Skeletal muscle tissue (tissue), 4 donors: ENCODE measurements around the gene PLRG1. TPM values are rescaled to one million over a fixed set of nuclear protein-coding genes. Genes with fewer than 3 reads are reported as not detected.

ENCODE experiments used
- H3K27ac ChIP-seq: one replicate; pipeline ENCODE4 v1.7.0; 2013; ENCODE audit warnings: mild to moderate bottlenecking, low read depth, low read length, inconsistent platforms
- H3K27me3 ChIP-seq, 3 donors: one replicate each; pipeline ENCODE4 v1.7.0; 2013; ENCODE audit warnings: low read length in 3 of 3; ENCODE audit not compliant: control insufficient read depth in 3 of 3, insufficient read depth in 3 of 3
- H3K36me3 ChIP-seq, 3 donors: one replicate each; pipeline ENCODE4 v1.7.0; 2013; ENCODE audit warnings: low read length in 3 of 3; ENCODE audit not compliant: control insufficient read depth in 3 of 3, insufficient read depth in 3 of 3
- H3K4me1 ChIP-seq, 3 donors: one replicate each; pipeline ENCODE4 v1.7.0; 2013; ENCODE audit warnings: low read length in 3 of 3, mild to moderate bottlenecking in 3 of 3; ENCODE audit not compliant: control insufficient read depth in 3 of 3, insufficient read depth in 3 of 3
- H3K4me3 ChIP-seq, 3 donors: one replicate each; pipeline ENCODE4 v1.7.0; 2013; ENCODE audit warnings: low read length in 3 of 3
- H3K9ac ChIP-seq, 3 donors: one replicate each; pipeline ENCODE4 v1.7.0; 2013; ENCODE audit warnings: low read length in 3 of 3, mild to moderate bottlenecking in 3 of 3, moderate library complexity in 2 of 3, low read depth in 1 of 3
- H3K9me3 ChIP-seq, 3 donors: one replicate each; pipeline ENCODE4 v1.7.0; 2013; ENCODE audit warnings: low read length in 3 of 3; ENCODE audit not compliant: control insufficient read depth in 3 of 3
- total RNA-seq: library from RNA; depleted of rRNA; stranded (reverse); fragments of >200 nt; gene quantifications from one replicate; pipeline ENCODE4 v1.2.3, GENCODE V29; 2014
- donor health status: Osteomylitis.

The PLRG1 gene
- total RNA-seq, 1 donor from 2014 or later, result 39.7 TPM

- Histone ChIP-seq H3K9ac (no peak overlapping the region), H3K36me3 (no peaks in the 10 kb centered on the region), H3K4me1 (no peaks in the 10 kb centered on the region), H3K4me3 (no peak overlapping the region), H3K9me3 (no peaks in the 10 kb centered on the region), H3K27ac (no peak overlapping the region), H3K27me3 (peaks cover 0 to 3% (median 3%) of the 10 kb centered on the region in 3 donors)
Measured at GRCh38 chr4:154502111-154502510, 48.1 kb downstream of the PLRG1 start.

DNA sequence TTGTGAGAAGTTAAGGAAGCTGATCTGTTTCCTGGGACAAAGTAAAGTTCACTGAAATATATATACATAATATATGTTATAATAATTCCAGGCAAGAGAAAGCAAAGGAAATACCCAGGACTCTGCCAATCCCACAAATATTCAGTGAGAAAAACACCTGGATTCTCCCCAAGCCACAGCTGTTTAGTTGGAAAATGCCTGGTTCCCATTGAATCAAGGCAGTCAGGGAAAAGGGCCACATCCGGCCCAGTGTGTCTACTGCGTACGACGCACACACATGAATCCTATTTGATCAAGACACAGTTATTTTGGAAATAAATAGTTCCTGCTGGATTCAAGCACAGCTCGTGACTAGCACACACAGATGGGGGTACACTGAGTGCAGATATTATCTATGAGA, 52.3 kb downstream of the PLRG1 start:
- no peaks in the 10 kb centered on the region for H3K36me3 ChIP-seq
- no peak overlapping the region for H3K4me3 ChIP-seq
- H3K4me1 ChIP-seq, result no peaks in the 10 kb centered on the region
- no peak overlapping the region for H3K9ac ChIP-seq
- H3K27ac ChIP-seq, result no peak overlapping the region
- peaks cover 0 to 7% (median 4%) of the 10 kb centered on the region in 3 donors for H3K27me3 ChIP-seq
- no peaks in the 10 kb centered on the region for H3K9me3 ChIP-seq

- H3K9ac ChIP-seq, result no peak overlapping the region
- no peaks in the 10 kb centered on the region for H3K36me3 ChIP-seq
- no peak overlapping the region for H3K4me3 ChIP-seq
- H3K9me3 ChIP-seq, result no peaks in the 10 kb centered on the region
- H3K4me1 ChIP-seq, result peaks cover 3 to 5% (median 3%) of the 10 kb centered on the region in 3 donors
- H3K27me3 ChIP-seq, result peaks cover 13 to 17% (median 16%) of the 10 kb centered on the region in 3 donors
- H3K27ac ChIP-seq, result no peak overlapping the region
Measured at GRCh38 chr4:154495867-154496266, 54.3 kb downstream of the PLRG1 start.

DNA sequence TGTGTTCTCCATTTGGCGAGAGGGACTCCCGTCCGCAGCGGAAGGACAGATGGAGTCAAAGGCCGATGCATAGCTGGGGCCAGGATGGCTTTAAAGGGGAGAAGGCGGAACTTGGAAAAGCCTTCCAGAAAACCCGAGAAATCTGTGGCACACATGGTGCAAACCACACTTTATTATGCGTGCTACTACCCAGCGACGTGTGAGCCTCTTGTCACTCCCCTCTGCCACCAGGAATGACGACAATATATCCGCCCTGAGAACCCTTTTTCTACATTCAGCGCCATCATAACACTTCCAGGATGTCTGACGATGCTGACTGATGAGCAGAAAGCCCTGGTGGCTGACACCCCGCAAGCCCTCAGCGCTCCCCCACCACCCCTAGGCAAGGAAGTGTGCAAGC, 57.9 kb downstream of the PLRG1 start:
- no peak overlapping the region for H3K4me3 ChIP-seq
- H3K4me1 ChIP-seq, result peaks cover 7 to 11% (median 10%) of the 10 kb centered on the region in 3 donors
- H3K9me3 ChIP-seq, result no peaks in the 10 kb centered on the region
- H3K27me3 ChIP-seq, result peaks cover 34 to 41% (median 35%) of the 10 kb centered on the region in 3 donors
- H3K27ac ChIP-seq, result no peak overlapping the region
- no peak overlapping the region for H3K9ac ChIP-seq
- H3K36me3 ChIP-seq, result no peaks in the 10 kb centered on the region

DNA sequence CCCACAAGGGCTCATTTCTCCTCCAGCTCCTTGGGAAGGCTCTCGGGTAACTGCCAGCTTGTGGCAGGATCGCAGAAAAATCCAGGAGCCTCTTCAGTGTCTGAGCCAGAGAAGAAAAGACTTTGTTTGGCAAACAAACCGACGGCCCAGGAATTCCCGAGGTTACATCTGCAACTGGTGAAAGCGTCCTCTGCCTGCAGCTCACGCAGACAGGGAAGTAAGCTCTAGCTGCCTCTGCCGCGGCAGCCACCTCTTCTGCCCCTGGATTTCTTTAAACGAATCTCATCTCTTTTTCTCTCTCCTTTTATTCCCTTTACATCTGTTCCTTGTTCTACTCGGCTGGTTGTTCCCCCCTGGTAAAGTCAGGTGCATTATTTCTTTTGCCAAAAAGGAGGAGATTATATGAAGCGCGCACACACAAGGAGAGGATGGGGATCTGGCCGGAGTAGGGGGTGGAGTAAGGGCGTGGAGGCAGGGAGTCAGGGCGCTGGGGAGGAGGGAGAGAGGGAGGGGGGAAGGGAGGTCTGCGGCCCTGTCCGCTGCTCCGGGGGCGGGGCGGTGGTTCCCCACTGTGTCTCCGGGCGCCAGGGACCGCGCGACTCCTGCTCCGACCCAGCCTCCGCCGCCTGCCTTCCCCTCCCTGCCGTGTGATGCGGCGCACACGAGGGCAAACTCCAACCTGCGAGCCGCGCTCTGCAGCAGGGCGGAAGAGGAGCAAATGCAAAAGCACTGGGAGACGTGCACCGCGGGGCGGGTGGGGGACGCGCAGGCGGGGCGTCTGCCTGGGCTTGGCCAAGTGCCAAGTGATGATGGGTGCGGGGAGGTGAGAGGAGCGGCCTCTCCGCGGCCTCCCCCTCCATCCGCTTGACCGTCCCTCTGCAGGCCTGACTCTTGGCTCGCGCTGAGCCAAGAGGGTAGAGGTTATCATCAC, 58.6 kb downstream of the PLRG1 start, which contains the start of gene DCHS2:
TSS of gene DCHS2 (minus strand) at position 459 of the 931 bp plus-strand sequence. CDS start at position 15, 444 bp downstream.
- Histone ChIP-seq H3K27ac (no peak within 1 kb of the TSS), H3K9me3 (no peaks in the 10 kb centered on the region), H3K4me1 (peaks cover 7 to 11% (median 10%) of the 10 kb centered on the region in 3 donors), H3K4me3 (peak within 1 kb of the TSS; percentile 43 to 54 (median 52)), H3K36me3 (no peaks in the 10 kb centered on the region), H3K9ac (no peak within 1 kb of the TSS), H3K27me3 (peaks cover 34 to 41% (median 35%) of the 10 kb centered on the region in 3 donors)

DNA sequence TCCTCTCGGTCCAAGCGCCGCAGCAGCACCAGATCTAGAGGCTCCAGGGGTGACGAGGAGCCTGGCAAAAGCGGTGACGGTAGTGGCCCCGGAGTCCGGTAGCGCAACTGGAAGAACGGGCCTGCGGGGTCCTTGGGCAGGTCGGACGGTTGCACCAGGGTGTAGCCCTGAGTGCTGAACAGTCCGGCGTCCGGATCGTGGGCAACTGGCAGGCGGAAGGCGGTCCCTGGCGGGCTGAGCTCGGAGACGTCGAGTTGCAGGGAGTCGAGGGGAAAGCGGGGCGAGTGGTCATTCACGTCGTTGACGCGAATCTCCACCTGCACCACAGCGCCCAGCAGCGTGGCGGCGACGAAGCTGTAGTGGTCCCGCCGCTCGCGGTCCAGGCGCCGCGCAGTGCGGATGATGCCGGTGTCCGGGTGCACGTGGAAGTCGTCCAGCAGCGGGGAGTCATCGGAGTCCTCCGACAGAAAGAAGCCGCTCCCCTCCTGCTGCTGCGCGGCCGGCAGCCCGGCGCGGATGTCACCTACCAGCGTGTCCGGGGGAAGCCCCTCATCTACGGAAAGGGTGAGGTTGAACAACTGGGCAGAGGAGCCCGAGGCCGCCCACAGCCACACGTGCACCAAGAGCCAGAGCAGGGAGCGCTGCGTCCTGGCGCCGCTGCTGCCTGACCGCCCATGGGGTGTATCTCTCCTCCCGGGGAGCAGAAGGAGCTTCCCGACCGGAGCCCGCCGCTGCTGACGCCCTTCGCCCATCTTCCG, 59.4 kb downstream of the PLRG1 start:
- Histone ChIP-seq H3K4me3 (peak overlapping the region; percentile 43 to 54 (median 52)), H3K9ac (no peak overlapping the region), H3K4me1 (peaks cover 7 to 11% (median 10%) of the 10 kb centered on the region in 3 donors), H3K27ac (no peak overlapping the region), H3K27me3 (peaks cover 33 to 41% (median 35%) of the 10 kb centered on the region in 3 donors), H3K9me3 (no peaks in the 10 kb centered on the region), H3K36me3 (no peaks in the 10 kb centered on the region)

DNA sequence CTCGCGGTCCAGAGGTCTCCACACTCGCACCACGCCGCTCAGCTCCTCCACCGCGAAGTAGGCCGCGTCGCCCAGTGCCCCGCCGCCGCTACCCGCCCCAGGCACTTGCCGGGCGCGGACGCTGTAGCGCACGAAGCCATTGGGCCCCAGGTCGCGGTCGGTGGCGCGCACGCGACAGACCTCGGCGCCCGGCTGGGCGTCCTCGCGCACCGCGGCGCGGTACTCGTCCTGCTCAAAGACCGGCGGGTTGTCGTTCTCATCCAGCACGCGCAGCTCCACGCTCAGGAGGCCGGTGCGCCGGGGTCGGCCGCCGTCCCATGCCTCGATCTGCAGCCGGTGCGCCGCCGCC, 60.0 kb downstream of the PLRG1 start:
- H3K27me3 ChIP-seq, result peaks cover 33 to 41% (median 37%) of the 10 kb centered on the region in 3 donors
- no peak overlapping the region for H3K27ac ChIP-seq
- H3K4me3 ChIP-seq, result no peak overlapping the region
- no peaks in the 10 kb centered on the region for H3K36me3 ChIP-seq
- peaks cover 7 to 11% (median 10%) of the 10 kb centered on the region in 3 donors for H3K4me1 ChIP-seq
- H3K9ac ChIP-seq, result no peak overlapping the region
- no peaks in the 10 kb centered on the region for H3K9me3 ChIP-seq

- H3K4me1 ChIP-seq, result peaks cover 7 to 11% (median 10%) of the 10 kb centered on the region in 3 donors
- H3K27me3 ChIP-seq, result peaks cover 33 to 41% (median 37%) of the 10 kb centered on the region in 3 donors
- no peak overlapping the region for H3K9ac ChIP-seq
- no peak overlapping the region for H3K27ac ChIP-seq
- H3K9me3 ChIP-seq, result no peaks in the 10 kb centered on the region
- no peaks in the 10 kb centered on the region for H3K36me3 ChIP-seq
- no peak overlapping the region for H3K4me3 ChIP-seq
Measured at GRCh38 chr4:154489558-154490233, 60.5 kb downstream of the PLRG1 start.

- H3K27ac ChIP-seq, result no peak overlapping the region
- no peak overlapping the region for H3K4me3 ChIP-seq
- no peaks in the 10 kb centered on the region for H3K36me3 ChIP-seq
- peaks cover 31 to 36% (median 33%) of the 10 kb centered on the region in 3 donors for H3K27me3 ChIP-seq
- no peaks in the 10 kb centered on the region for H3K9me3 ChIP-seq
- no peak overlapping the region for H3K9ac ChIP-seq
- H3K4me1 ChIP-seq, result peaks cover 7 to 11% (median 10%) of the 10 kb centered on the region in 3 donors
Measured at GRCh38 chr4:154487145-154487544, 63.1 kb downstream of the PLRG1 start.
